ENCODE results near the gene TPI1. TPM values are rescaled to one million over a fixed set of nuclear protein-coding genes. Genes with fewer than 3 reads are reported as not detected.

The TPI1 gene
- total RNA-seq, 1 donor from 2014 or later: 499 TPM

- TF ChIP-seq CTCF (IDR thresholded peaks at IDR 0.05; ENCODE audit: insufficient read depth, low read length, poor library complexity, severe bottlenecking): no peak
- no peak for DNase-seq (ENCODE audit: low read depth)
- Histone ChIP-seq H3K36me3 (ENCODE audit: control insufficient read depth, insufficient read depth, low read length) (no peaks in the 10 kb centered on the region), H3K4me3 (ENCODE audit: low read depth, low read length) (no peak overlapping the region), H3K27me3 (ENCODE audit: control insufficient read depth, insufficient read depth, low read length) (no peaks in the 10 kb centered on the region)
Measured at GRCh38 chr12:6912164-6912935, 45.0 kb downstream of the TPI1 start.

GRCh38 chr12:6914246-6914946, 47.1 kb downstream of the TPI1 start, which contains the start of gene ENO2:
Gene ENO2, plus strand, starts transcription at chr12:6914580. Its CDS starts 1,253 bp downstream, at chr12:6915833.
- no peak for TF ChIP-seq CTCF (IDR thresholded peaks at IDR 0.05; ENCODE audit: insufficient read depth, low read length, poor library complexity, severe bottlenecking)
- no peak for DNase-seq (ENCODE audit: low read depth)
- Histone ChIP-seq H3K36me3 (ENCODE audit: control insufficient read depth, insufficient read depth, low read length) (no peaks in the 10 kb centered on the region), H3K4me3 (ENCODE audit: low read depth, low read length) (peak within 1 kb of the TSS; percentile 75), H3K27me3 (ENCODE audit: control insufficient read depth, insufficient read depth, low read length) (no peaks in the 10 kb centered on the region)

GRCh38 chr12:6914947-6915788, 47.8 kb downstream of the TPI1 start:
- no peak for TF ChIP-seq CTCF (IDR thresholded peaks at IDR 0.05; ENCODE audit: insufficient read depth, low read length, poor library complexity, severe bottlenecking)
- Histone ChIP-seq H3K27me3 (ENCODE audit: control insufficient read depth, insufficient read depth, low read length) (no peaks in the 10 kb centered on the region), H3K36me3 (ENCODE audit: control insufficient read depth, insufficient read depth, low read length) (no peaks in the 10 kb centered on the region), H3K4me3 (ENCODE audit: low read depth, low read length) (peak overlapping the region; percentile 75)
- DNase-seq (ENCODE audit: low read depth): no peak

- no peaks in the 10 kb centered on the region for H3K27me3 ChIP-seq (ENCODE audit: control insufficient read depth, insufficient read depth, low read length)
- no peak overlapping the region for H3K4me3 ChIP-seq (ENCODE audit: low read depth, low read length)
- no peaks in the 10 kb centered on the region for H3K36me3 ChIP-seq (ENCODE audit: control insufficient read depth, insufficient read depth, low read length)
- DNase-seq (ENCODE audit: low read depth): no peak
- no peak for TF ChIP-seq CTCF (IDR thresholded peaks at IDR 0.05; ENCODE audit: insufficient read depth, low read length, poor library complexity, severe bottlenecking)
Measured at GRCh38 chr12:6915789-6916285, 48.5 kb downstream of the TPI1 start.

- Histone ChIP-seq H3K27me3 (ENCODE audit: control insufficient read depth, insufficient read depth, low read length) (no peaks in the 10 kb centered on the region), H3K36me3 (ENCODE audit: control insufficient read depth, insufficient read depth, low read length) (no peaks in the 10 kb centered on the region), H3K4me3 (ENCODE audit: low read depth, low read length) (no peak overlapping the region)
- DNase-seq (ENCODE audit: low read depth): no peak
- no peak for TF ChIP-seq CTCF (IDR thresholded peaks at IDR 0.05; ENCODE audit: insufficient read depth, low read length, poor library complexity, severe bottlenecking)
Measured at GRCh38 chr12:6916426-6917200, 49.3 kb downstream of the TPI1 start.

All from kidney epithelial cell (primary cell).